Astrocyte of the cerebellum (primary cell): ENCODE measurements around the gene HMCES.
"Not testable (repeated sequence)": the region's sequence is repeated elsewhere in the genome, so short reads cannot be mapped to it uniquely, and the experiment has no call there.

Experiments
- DNase-seq: peaks from one replicate; pipeline ENCODE4 v3.0.0-alpha.2; 2011; ENCODE audit warnings: low read depth
- H3K4me3 ChIP-seq: 2 replicates; pipeline ENCODE4 v1.5.1; 2011; ENCODE audit warnings: mild to moderate bottlenecking, low read depth, low read length, moderate library complexity
- in situ Hi-C: cut with HindIII; loops from 2 replicates; pipeline ENCODE4 v1.10.0; 2017; ENCODE audit warnings: low sequenced_read_pairs
- TF ChIP-seq, protein P1 (sequence below): IDR thresholded peaks from 2 replicates; pipeline ENCODE4 v1.5.1; 2012; ENCODE audit warnings: low read length, low read depth, moderate library complexity, mild to moderate bottlenecking; ENCODE audit errors: missing control alignments

HMCES gene

GRCh38 chr3:129345971-129346370 is 67.3 kb downstream of the HMCES start:
- in situ Hi-C loops: no loop called here
- TF ChIP-seq, protein P1, sequence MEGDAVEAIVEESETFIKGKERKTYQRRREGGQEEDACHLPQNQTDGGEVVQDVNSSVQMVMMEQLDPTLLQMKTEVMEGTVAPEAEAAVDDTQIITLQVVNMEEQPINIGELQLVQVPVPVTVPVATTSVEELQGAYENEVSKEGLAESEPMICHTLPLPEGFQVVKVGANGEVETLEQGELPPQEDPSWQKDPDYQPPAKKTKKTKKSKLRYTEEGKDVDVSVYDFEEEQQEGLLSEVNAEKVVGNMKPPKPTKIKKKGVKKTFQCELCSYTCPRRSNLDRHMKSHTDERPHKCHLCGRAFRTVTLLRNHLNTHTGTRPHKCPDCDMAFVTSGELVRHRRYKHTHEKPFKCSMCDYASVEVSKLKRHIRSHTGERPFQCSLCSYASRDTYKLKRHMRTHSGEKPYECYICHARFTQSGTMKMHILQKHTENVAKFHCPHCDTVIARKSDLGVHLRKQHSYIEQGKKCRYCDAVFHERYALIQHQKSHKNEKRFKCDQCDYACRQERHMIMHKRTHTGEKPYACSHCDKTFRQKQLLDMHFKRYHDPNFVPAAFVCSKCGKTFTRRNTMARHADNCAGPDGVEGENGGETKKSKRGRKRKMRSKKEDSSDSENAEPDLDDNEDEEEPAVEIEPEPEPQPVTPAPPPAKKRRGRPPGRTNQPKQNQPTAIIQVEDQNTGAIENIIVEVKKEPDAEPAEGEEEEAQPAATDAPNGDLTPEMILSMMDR: no peak
- no peak overlapping the region for H3K4me3 ChIP-seq
- no peak for DNase-seq

GRCh38 chr3:129346695-129347457 is 68.2 kb downstream of the HMCES start:
- TF ChIP-seq, protein P1: no peak
- DNase-seq: no peak
- H3K4me3 ChIP-seq: no peak overlapping the region
- in situ Hi-C loops: no loop called here

DNA sequence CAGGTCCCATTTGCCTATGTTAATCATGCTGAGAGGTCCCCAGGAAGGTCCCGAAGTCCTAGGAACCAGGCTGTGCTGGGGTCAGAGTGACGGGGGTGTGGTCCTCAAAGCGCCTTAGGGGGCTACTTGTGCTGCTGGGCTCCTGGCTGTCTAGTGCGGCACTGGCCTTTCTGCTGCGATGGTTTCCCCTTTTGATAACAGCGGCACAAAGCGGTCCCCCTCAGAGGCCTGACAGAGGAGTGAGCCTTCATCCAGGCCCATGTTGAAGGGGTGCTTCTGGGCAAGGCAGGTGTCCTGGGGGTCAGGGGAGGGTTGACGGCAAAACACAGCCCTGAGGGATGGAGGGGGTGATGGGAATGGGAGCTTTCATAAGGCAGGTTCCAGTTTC is 68.8 kb downstream of the HMCES start:
- TF ChIP-seq, protein P1: no peak
- H3K4me3 ChIP-seq: no peak overlapping the region
- DNase-seq: no peak
- in situ Hi-C loops: no loop called here

- TF ChIP-seq, protein P1: no peak
- DNase-seq: no peak
- no peak overlapping the region for H3K4me3 ChIP-seq
- in situ Hi-C loops: no loop called here
Measured at GRCh38 chr3:129348734-129349133, 70.1 kb downstream of the HMCES start.

DNA sequence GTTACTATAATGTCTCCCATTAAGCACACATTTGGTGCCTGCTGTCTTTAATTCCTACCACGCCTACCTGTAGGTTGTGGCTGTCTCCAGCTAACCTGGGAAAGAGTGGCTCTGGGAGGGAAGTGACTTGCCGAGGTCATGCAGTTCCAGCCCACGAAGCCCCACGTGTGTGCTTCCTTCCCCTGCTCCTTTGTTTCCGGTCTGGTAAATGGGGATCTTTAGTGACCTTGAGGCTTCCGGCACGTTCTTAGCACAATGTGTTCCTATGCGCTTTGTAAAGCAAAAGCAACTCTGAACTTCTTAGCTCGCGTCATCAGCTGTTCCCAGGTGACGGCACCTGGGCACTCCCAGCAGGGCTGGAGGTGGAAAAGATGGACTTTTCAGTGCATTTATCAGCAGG is 70.5 kb downstream of the HMCES start:
- DNase-seq, in situ Hi-C loops: not testable (repeated sequence)

GRCh38 chr3:129349791-129350190 is 71.1 kb downstream of the HMCES start:
- no peak for DNase-seq
- no peak overlapping the region for H3K4me3 ChIP-seq
- in situ Hi-C loops: no loop called here
- TF ChIP-seq, protein P1: no peak

More for the DNA sequence above, 70.5 kb downstream of the HMCES start:
- H3K4me3 ChIP-seq: not testable (repeated sequence)

DNA sequence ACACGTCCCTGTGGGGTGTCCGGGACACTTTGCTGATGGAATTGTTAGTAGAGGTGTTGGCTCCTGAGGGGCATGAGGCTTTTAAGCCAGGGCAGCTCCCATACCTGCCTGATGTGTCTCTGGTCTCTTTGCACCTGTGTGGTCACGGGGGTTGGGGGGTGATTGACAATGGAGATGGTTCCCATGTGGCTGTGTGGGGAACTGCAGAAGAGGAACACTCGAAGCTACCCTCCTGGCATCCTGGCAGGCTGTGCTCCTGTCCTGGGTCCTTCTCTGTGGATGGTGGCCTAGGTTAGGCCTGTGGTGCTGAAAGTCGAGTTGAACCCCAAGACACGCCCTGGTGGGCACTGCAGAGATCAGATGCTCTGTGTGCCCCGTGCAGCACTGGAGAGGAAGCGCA is 73.4 kb downstream of the HMCES start:
- in situ Hi-C loops: no loop called here
- TF ChIP-seq, protein P1: peak; percentile 14

More for the DNA sequence above, 73.4 kb downstream of the HMCES start:
- DNase-seq: no peak
- no peak overlapping the region for H3K4me3 ChIP-seq
